DLD1 (cell line): ENCODE results near the gene SLC8B1.

ENCODE experiments used
- in situ Hi-C: cut with HindIII; loops from 2 replicates; pipeline ENCODE4 v1.10.0; 2017; ENCODE audit warnings: low sequenced_read_pairs

Gene SLC8B1

DNA sequence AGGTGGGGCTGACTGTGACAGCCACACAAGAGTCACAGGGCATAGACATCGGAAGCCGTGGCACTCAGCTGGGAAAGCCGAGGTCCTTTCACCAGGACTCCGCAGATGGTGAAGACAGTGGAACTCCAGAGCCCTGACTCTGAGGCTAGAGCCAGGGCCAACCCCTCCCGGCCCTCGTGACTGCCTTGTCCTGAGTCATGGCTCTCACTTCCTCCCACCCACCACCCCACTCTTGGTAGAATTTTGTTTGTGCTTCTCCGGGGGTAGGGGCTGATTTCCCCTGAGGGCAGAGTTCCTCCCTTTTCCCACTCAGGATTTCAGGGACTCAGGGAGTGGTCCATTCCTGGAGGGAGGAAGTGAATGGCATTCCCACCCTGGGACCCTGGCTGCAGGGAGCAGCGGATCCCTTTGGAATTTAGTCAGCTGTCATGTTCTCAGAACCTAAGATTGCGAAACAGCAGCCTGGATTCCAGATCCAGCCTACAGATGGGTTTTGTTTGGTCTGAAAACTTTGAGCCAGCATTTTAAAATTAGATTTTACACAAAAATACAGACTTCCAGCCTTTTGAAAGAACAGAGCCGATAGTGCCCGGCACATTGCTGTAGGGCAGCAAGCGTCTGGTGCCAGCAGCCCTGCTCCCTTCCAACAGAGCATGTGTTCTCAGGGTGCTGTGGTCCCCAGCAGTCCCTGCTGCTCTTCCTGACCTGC, 62.9 kb downstream of the SLC8B1 start:
- in situ Hi-C loops, result no loop called here

DNA sequence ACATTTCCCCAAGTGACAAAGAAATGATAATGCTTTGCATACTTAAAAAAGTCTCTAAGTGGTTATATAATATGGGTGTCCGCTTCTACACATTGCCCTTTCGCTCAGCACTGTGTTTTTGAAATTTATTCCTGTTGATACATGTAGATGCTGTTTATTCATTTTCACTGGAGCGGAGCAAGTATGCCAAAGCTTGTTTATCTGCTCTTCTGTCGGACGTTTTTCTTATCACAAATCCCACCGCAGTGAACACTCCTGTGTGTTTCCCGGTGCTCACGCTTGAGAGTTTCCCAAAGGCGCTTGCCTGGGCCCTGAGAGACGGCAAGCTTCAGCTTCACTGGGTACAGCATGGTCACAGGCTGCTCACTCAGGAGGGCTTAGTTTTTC, 63.5 kb downstream of the SLC8B1 start:
- in situ Hi-C loops, result no loop called here

DNA sequence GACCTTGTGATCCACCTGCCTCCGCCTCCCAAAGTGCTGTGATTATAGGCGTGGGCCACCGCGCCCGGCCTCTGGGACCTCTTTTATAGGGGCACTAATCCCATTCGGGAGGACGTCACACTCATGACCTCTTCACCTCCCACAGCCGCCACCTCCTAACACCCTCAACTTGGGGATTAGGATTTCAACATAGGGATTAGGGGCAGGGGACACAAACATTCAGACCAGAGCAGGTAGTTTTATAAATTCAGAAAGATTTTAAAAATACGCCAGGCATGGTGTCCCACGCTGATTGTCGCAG, 64.2 kb downstream of the SLC8B1 start:
- in situ Hi-C loops, result no loop called here

DNA sequence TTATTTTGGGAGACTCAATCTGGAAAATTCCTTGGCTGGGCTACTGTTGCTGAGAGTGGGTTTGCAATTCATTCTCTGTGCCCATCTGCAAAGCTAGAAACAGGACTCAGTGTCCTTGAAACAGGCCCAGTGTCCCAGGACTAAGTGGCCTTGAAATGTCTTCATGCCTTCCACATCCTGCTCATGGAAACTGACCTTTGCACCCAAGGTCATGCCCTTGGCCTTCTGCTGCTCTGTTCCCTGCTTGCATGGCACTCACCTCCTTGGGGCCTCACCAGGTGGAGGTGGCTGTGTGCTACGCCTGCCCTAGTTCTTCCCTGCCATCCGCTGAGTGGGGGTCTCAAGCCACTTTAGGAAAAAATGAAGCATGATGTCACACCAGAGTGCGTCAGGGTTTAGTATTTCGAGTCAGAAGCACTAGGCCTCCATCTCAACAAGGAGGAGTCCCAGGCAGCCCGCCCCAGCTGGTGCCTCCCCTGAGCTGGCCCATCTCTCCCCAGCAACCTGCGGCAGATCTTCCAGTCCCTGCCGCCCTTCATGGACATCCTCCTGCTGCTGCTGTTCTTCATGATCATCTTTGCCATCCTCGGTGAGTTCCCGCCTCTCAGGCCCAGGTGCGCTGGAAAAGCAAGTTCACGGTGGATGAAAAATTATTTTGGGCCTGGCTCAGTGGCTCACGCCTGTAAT, 65.5 kb downstream of the SLC8B1 start:
- in situ Hi-C loops, result no loop called here

DNA sequence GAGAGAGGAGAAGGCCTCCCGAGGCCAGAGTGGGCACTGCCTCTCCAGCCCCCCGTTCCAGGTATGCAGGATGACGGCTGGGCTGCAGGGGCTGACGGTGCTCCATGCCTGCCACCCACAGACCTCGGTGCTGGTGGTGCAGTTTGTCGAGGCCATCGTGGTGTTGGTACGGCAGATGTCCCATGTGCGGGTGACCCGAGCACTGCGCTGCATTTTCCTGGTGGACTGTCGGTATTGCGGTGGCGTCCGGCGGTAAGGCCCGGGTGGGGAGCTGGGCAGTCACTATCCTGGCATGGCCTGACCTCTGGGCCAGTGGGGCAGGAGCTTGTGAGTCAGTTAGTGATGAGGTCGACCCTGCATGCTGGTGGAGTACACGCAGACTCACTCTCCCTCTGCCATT, 66.3 kb downstream of the SLC8B1 start:
- in situ Hi-C loops, result no loop called here

DNA sequence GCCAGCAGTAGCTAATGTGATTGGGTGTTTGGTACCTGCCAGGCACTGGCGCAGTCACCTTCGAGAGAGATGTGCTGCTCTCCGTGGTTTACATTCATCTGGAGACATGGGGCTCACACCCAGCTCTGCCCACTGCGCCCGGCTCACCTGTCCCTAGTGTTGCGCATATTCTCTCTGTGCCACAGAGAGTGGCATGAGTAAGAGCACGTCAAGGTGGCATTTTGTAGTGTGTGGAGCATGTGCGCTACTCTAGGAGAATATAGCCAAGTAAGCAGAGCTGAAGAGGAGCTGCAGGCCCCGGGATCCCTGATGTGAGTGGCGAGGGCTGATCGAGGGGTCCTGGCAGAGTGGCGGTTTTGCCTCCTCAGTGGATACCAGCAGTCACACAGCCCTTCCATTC, 66.8 kb downstream of the SLC8B1 start:
- in situ Hi-C loops, result no loop called here

DNA sequence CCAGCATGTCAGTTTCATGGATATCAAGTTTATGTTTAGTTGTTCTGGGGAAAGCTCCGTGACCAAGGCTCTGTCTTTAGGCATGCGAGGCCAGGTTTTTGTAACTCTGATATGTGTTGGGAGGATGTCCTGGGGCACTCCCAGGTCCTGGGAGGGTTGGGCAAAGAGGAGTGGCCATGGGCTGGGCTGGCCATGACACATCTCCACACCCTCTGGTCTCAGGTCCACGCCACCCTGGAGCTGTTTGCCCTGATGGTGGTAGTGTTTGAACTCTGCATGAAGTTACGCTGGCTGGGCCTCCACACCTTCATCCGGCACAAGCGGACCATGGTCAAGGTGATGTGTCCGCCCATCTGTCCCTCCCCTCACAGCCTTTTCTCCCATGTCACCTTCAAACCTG, 67.3 kb downstream of the SLC8B1 start:
- in situ Hi-C loops, result no loop called here

DNA sequence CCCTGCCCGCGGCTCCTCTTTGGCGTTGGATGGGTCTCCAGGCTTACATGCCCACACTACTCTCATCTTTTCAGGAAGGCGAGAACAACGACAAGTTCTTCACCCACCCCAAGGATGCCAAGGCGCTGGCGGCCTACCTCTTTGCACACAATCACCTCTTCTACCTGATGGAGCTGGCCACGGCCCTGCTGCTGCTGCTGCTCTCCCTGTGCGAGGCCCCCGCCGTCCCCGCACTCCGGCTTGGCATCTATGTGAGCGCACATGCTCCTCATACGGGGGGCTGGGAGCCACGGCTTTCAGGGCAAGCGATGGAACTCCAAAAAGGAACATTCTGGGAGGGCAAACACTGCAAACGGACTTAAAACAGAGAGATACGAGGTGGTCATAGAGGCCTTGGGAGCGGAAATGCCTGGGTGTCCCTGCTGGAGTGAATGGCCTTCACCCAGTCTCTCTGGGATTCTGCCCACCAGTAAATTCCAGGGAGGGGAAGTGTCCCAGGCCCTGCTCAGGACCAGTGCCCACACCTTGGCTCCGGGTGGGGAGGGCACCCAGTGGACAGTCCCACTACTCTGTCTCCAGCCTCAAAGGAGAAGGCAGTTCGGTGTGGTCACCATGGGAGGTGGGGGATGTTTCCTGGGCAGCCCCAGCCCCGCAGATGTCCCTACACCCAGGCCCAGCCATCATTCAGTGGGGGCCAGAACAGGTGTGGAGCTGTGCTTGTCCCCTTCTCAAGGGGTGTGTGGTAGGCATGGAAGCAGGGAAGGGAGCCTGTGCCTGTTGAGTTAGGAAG, 68.6 kb downstream of the SLC8B1 start:
- in situ Hi-C loops, result no loop called here

DNA sequence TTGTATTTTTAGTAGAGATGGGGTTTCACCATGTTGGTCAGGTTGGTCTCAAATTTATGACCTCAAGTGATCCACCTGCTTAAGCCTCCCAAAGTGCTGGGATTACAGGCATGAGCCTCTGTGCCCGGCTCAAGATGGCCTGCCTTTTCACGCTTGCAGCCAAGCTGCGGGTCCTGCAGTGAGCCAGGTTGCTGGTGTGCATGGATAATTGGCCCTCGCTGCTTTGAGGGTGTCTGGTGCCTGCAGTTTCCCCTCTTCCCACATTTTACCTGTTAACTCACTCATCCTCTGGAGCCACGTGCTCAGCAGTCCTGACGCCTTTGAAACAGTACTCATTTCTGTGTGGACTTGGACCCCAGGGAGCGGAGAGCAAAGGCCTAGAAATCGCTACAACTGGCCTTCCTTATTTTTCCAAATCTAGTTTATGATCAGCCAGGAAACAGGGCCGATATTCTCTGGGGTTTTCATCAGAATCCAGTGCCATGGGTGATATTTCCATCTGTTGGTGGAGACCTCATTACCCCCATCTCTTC, 71.4 kb downstream of the SLC8B1 start:
- in situ Hi-C loops, result no loop called here

DNA sequence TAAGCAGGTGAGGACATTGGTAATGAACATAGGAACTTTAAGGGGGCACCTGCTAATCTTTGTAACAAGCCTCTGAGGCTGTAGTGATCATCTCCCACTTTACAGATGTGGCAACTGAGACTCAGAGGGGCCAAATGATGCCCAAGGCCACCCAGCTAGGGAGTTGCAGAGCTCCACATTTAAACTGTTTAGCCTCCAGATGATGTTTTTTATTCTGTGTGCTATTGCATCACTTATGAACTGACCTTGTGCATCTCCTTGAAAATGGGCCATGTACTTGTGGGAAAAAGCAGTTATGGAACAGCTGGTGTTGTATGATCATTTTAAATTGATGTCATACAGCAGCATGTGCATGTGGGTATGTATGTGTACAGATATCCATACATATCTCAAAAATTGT, 72.2 kb downstream of the SLC8B1 start:
- in situ Hi-C loops, result no loop called here

DNA sequence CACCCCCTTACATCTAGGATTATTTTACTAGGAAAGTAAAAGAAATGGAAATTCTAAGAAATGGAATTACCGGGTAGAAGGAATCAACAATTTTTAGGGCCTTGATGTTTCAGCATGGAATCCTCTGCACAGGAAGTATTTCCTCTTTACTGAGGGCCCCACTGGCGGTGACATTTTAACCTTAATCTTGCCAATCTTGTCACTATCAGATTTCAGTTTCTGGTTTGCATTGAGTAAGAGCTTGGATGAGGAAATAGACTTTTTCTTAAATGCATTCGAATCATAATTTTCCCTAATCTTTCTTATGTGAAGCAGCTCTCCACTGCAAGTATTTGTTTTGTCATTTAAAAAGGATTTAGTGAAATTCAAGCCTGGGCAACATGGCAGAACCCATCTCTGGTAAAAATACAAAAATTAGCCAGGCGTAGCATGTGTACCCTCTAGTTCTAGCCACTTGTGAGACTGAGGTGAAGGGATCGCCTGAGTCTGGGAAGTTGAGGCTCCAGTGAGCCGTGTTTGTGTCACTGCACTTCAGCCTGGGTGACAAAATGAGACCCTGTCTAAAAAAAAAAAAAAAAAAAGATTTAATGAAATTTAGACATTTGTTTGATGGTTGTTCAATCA, 73.0 kb downstream of the SLC8B1 start:
- in situ Hi-C loops, result no loop called here

DNA sequence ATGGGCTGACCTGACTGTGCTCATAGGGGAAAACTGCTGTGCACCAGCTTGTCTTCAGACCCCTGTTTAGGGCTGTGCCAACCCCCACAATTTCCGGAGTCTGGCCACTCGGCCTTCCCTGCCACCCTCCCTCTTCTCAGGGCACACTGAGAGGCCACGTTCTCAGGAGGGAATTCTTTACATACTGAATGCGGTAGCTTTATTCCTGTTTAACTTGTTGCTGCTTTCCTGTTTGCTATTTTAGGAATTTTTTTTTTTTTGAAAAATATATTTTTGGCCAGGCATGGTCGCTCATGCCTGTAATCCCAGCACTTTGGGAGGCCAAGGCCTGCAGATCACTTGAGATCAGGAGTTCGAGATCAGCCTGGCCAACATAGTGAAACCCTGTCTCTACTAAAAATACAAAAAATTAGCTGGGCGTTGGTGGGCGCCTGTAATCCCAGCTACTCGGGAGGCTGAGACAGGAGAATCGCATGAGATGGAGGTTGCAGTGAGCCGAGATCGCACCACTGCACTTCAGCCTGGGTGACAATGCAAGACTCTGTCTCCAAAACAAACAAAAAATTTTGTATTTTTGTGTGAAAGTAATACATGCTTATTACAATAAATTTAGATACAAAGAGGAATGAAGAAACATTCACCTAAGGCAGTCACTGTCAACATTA, 74.1 kb downstream of the SLC8B1 start:
- in situ Hi-C loops, result no loop called here

DNA sequence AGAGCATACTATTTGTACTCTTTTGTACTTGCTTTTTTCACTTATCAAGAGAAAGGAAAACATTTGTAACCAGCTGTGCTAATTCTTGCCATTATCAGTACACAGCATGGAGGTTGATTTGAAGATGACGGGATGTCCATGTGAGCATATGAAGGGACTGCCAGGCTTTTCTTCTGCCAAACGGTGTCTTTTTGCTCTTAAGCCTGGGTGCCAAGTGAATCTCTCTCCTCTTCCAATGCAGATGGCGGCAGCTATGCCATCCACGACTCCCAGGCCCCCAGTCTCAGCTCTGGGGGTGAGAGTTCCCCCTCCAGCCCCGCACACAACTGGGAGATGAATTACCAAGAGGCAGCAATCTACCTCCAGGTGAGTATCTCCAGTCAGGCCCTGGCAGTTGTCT, 74.8 kb downstream of the SLC8B1 start:
- in situ Hi-C loops, result no loop called here

DNA sequence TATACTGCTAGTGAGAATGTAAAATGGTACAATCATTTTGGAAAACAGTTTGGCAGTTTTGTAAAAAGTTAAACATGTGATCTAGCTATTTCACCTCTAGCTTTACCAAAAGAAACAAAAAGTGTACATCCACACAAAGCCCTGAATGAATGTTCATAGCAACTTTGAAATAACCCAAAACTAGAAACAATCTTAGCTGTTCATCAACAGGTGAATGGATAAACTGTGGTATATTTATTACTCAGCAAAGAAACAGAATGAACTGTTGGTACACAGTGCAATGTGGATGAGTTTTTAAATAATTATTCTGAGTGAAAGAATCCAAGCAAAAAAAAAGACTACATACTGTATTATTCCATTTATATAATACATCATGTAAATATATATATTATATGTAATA, 77.3 kb downstream of the SLC8B1 start:
- in situ Hi-C loops, result no loop called here

DNA sequence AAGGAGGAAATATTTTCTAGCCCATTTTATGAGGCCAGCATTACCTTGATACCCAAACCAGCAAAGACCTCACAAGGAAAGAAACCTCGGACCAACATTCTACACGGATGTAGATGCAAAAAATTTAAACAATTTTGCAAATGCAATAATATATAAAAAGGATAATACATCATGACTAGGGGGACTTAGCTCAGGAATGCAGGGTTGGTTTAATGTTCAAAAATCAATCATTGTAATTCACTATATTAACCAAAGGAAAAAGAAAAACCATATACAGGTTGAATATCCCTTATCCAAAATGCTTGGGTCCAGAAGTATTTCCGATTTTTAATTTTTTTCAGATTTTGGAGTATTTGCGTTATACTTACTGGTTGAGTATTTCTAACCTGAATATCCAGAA, 80.6 kb downstream of the SLC8B1 start:
- in situ Hi-C loops, result no loop called here

DNA sequence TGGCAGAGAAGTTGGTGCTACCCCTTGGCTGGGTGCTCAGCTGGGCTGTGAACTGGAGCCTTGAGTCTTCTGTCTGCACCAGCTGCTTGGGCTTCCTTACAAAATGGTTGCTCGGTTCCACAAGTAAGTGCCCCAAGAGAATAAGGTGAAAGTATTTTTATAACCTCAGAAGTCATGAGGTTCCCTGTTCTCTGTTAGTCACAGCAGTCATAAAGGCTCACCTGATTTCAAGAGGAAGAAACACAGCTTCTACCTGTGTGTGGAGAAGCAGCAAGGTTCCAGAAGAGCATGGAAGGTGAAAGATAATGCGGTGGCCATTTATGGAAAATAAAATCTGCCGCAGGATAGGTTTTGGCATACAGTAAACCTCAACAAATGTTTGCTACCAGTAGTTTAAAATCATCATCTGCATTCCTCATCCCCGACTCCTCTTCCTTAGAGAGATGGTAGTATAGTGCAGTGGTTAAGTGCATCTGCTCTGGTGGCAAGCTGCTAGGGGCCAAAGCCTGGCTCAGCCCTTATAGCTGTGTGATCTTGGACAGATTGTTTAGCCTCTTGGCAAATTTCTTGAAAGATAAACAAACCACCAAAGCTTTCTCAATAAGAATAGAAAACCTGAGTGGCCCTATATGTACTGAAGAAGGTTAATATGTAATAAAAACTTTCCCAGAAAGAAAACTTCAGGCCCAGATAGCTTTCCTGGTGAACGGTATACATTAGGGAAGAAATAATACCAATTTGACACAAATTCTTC, 81.2 kb downstream of the SLC8B1 start:
- in situ Hi-C loops, result no loop called here

DNA sequence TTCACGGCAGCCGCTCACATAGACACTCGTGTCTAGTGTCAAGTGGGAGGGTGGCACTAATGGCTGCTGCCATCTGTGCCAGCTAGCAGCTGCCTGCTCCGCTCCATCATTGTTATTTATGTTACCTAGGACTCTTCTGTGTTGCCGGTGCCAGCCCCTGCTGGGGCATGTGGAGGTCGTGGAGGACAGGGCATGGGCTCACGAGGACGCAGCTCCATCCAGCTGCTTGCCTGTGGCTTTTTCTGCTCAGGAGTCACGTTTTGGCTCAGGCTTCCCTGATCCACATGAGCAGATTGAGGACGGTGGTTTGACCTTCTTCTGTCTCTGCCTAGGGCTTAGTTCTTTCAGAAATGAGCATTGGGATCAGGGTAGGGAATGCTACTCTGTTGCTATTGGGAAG, 82.4 kb downstream of the SLC8B1 start:
- in situ Hi-C loops, result no loop called here

DNA sequence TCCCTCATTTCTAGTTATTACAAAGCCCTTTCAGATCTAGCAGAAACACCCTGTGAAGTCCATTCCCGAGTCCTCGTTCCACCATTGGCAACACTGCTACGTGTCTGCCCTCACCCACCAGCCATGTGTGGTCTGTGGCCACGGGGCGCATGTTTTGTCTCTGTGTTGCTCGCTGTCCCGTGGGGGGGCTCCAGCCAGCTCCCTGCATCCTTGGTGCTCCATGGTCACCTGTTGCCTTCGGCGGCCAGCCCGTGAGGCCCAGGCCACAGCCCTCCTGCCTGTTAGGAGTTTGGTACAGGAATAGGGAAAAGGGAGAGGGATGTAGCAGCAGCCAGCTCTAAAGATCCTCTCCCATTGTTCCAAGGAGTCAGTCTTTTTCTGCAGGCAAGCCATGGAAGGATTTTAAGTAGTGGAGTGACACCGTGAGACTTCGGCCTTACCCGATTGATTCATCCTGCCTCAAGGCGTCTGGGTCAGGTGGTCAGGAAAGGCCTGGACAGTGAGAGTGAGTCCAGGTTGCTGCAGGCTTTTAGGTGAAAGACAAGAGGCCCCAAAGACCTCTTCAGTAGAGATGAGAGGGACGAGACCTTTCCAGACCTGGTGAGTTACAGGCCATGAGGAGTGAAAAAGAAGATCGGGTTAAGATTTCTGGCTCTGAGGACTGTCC, 83.4 kb downstream of the SLC8B1 start:
- in situ Hi-C loops, result no loop called here

DNA sequence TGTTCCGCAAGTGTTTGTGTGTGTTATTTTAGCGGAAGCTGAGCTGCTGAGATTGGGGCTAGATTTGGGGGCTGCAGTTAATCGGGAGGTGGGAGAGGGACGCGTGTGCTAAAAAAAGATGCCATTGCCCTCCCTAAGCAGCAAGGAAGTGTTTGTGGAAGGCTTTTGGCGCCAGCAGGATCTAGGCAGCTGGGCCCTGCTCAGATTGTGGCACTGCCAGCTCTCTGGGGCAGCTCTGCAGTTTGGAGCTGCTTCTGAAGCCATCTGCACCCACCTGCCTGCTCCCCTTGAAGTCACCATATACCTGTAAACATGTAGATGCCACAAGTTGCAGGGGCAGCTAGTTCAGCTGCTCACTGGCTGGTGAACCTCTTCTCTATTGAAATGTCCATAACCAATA, 84.9 kb downstream of the SLC8B1 start:
- in situ Hi-C loops, result no loop called here

DNA sequence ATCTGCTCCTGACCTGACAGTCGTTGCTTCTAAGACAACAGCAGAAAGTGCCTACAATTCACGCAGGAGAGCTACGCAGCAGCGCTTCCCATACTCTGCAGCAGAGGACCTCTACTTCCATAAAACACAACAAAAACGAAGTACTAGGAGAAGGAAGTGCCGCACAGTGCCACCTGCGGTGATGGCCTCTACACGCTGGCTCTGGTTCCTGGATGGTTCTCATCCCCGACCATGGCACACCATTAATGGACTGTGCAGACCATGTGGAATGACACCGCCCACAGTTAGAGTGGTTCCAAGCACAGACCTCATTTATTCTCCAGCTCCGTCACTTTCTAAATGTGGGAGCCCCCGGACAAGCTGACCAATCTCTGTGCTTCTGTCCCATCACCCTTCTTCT, 85.4 kb downstream of the SLC8B1 start:
- in situ Hi-C loops, result no loop called here
